Measurements from ENCODE around the gene SCGB1D4.

Gene SCGB1D4

DNA sequence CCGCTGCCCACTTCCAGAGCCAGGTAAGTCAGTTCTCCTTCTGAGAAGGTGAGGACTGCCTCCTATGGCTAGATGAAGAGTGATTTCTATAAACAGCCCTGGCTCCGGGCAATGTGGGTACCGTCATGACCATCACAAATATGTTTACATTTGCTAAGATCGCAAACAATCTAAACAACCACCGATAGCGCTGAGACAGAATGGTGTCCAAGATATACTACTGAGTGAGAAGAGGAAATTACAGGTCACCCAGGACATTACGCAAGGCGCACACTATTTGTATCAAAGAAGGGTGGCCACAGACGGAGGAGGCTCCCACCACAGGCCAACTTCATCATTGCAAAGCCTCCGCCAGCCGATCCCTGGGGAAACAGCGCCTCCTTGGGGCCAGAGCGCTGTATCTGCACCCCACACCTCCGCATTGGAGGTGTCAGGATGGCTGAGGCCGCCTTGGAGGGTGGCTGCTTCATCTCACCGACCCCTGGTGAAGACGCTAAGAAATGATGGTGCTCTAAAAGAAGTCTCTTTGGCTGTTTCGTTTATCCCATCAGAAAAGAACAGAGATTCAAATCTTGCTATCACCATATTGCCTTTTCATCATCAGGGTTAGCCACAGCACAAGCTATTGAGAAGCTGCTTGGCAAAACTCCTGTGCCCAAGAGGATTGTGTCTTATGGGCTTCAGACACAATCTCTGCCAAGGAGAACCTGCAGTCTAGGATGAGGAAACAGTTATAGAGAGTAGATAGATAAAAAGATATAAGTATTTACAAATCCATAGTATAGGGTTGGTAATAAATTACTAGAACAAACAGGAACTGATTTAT, 26.1 kb upstream of the SCGB1D4 start:
- no peaks in the 10 kb centered on the region for H3K4me1 Mint-ChIP-seq (ENCODE audit: low read depth)

DNA sequence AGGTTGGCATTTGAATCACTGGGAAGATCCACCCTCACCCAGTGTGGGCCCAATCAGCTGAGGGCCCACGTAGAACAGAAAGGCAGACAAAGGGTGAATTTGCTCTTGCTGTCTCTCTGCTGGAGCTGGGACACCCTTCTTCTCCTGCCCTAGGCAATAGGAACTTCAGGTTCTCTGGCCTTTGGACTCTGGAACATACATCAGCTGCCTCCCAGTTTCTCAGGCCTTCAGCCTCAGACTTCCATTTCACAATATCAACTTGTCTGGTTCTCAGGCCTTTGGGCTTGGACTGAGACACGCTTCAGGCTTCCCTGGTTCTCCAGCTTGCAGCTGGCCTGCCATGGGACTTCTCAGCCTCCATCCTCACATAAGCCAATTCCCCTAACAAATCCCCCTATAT, 23.6 kb upstream of the SCGB1D4 start:
- H3K27me3 Mint-ChIP-seq, result peaks cover under 1% of the 10 kb centered on the region
- H3K36me3 Mint-ChIP-seq (ENCODE audit: low read depth), result no peaks in the 10 kb centered on the region
- H3K4me1 Mint-ChIP-seq (ENCODE audit: low read depth), result no peaks in the 10 kb centered on the region
- no peak overlapping the region for H3K4me3 Mint-ChIP-seq
- H3K9me3 Mint-ChIP-seq, result no peaks in the 10 kb centered on the region
- no peak overlapping the region for H3K27ac Mint-ChIP-seq

More for the DNA sequence above, 26.1 kb upstream of the SCGB1D4 start:
- H3K4me3 Mint-ChIP-seq, result no peak overlapping the region
- no peaks in the 10 kb centered on the region for H3K9me3 Mint-ChIP-seq
- H3K36me3 Mint-ChIP-seq (ENCODE audit: low read depth), result no peaks in the 10 kb centered on the region
- H3K27ac Mint-ChIP-seq, result no peak overlapping the region
- peaks cover 6% of the 10 kb centered on the region for H3K27me3 Mint-ChIP-seq

DNA sequence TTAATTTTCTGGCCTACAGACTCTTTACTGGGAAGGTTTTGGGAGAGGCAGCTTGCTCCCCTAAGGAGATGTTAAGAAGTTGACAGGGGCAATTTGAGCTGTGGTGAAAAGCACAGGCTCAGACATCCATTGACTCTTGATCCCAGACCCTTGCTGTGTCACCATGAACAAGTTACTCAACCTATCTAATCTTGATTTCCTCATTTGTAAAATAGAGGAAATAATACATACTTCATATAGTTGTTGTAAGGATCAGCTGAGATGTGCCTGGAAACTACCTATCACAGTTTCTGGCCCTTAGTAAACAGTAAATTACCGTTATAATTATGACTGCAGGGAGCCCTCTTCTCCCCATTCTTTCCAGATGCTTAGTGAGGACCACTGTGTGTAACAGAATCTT, 16.6 kb upstream of the SCGB1D4 start:
- Mint-ChIP-seq H3K9me3 (no peaks in the 10 kb centered on the region), H3K27ac (no peak overlapping the region), H3K4me1 (ENCODE audit: low read depth) (peaks cover 13% of the 10 kb centered on the region), H3K36me3 (ENCODE audit: low read depth) (no peaks in the 10 kb centered on the region), H3K4me3 (no peak overlapping the region), H3K27me3 (peaks cover 25% of the 10 kb centered on the region)

DNA sequence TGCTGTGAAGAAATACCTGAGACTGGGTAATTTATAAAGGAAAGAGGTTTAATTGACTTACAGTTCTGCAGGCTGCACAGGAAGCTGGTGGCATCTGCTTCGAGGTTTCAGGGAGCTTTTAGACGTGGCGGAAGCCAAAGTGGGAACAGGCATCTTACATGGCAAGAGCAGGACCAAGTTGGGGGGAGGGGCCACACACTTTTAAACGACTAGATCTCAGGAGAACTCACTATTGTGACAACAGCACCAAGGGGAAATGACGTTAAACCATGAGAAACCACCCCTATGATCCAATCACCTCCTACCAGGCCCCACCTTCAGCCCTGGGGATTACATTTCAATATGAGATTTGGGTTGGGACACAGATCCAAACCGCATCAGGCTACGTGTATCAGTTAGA, 11.1 kb upstream of the SCGB1D4 start:
- H3K27me3 Mint-ChIP-seq, result peaks cover 45% of the 10 kb centered on the region

DNA sequence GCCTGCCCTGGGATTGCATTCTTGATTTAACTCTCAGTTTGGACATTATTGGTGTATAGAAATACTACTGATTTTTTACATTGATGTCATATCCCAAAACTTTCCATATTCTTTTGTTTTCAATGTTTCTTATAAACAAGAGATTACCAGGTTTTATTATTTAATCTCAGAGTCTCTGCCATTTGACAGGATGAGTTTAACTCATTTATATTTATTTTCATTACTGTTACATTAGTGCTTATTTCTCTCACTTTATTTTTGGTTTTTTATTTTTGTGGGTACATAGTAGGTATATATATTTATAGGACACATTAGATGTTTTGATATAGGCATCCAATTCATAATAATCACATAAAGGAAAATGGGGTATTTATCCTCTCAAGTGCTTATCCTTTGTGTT, 9.1 kb upstream of the SCGB1D4 start:
- Mint-ChIP-seq H3K4me3 (no peak overlapping the region), H3K27ac (no peak overlapping the region), H3K4me1 (ENCODE audit: low read depth) (peaks cover 13% of the 10 kb centered on the region), H3K27me3 (peaks cover 39% of the 10 kb centered on the region), H3K9me3 (no peaks in the 10 kb centered on the region), H3K36me3 (ENCODE audit: low read depth) (no peaks in the 10 kb centered on the region)

More for the DNA sequence above, 11.1 kb upstream of the SCGB1D4 start:
- Mint-ChIP-seq H3K27ac (no peak overlapping the region), H3K4me1 (ENCODE audit: low read depth) (peaks cover 13% of the 10 kb centered on the region), H3K36me3 (ENCODE audit: low read depth) (no peaks in the 10 kb centered on the region), H3K9me3 (no peaks in the 10 kb centered on the region), H3K4me3 (no peak overlapping the region)

DNA sequence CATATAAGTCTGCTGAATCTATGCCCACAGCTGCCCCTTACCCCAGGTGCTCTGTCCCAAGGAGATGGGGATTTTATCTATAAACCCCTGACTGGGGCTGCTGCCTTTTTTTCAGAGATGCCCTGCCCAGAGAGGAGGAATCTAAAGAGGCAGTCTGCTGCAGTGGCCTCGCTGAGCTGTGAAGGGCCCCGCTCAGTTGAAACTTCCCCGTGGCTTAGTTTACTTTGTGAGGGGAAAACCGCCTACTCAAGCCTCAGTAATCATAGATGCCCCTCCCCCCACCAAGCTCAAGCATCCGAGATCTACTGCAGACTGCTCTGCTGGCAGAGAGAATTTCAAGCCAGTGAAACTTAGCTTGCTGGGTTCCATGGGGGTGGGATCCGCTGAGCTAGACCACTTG, 7.4 kb upstream of the SCGB1D4 start:
- Mint-ChIP-seq H3K27me3 (peaks cover 36% of the 10 kb centered on the region), H3K4me3 (no peak overlapping the region), H3K27ac (no peak overlapping the region), H3K9me3 (no peaks in the 10 kb centered on the region), H3K4me1 (ENCODE audit: low read depth) (peaks cover 2% of the 10 kb centered on the region), H3K36me3 (ENCODE audit: low read depth) (no peaks in the 10 kb centered on the region)

DNA sequence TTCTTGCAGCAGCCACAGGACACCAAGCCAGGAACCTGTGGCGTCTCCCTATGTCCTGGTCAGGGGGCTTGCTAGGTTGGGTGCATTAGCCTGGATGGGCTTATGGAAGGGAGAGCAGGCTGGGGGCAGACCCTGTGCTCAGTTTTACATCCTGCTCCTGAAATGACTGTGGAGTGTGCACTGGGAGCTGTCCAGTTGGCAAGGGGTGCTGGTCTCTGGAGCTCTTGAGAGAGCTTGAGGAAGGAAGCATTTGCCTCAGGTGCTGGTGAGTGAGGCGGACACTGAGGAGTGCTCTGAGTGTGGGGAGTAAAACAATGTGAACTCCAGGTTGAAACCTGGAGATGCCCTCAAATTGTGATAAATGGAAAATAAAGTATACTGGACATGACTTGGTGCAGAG, 3.4 kb downstream of the SCGB1D4 start:
- Mint-ChIP-seq H3K36me3 (ENCODE audit: low read depth) (no peaks in the 10 kb centered on the region), H3K27ac (no peak overlapping the region), H3K9me3 (no peaks in the 10 kb centered on the region), H3K4me3 (no peak overlapping the region), H3K27me3 (peaks cover 14% of the 10 kb centered on the region), H3K4me1 (ENCODE audit: low read depth) (no peaks in the 10 kb centered on the region)

DNA sequence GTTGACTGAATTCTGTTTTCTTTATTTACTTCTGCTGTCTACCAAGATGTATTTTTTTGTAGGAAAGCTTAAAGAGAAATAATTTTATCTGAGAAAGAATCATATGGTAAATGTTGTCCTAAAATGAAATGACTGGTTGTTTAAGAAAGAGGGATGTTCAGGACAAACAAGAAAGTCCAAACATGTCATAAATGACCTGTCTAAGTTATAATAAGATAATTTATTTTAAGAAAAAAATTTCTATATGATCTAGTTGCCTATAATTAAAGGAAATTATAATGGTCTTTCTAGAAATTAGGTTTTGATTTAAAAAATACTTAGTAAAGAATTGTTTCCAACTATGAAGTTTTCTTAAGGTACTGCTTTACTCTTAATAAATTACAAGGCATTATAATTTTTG, 18.4 kb downstream of the SCGB1D4 start:
- no peaks in the 10 kb centered on the region for H3K36me3 Mint-ChIP-seq (ENCODE audit: low read depth)

DNA sequence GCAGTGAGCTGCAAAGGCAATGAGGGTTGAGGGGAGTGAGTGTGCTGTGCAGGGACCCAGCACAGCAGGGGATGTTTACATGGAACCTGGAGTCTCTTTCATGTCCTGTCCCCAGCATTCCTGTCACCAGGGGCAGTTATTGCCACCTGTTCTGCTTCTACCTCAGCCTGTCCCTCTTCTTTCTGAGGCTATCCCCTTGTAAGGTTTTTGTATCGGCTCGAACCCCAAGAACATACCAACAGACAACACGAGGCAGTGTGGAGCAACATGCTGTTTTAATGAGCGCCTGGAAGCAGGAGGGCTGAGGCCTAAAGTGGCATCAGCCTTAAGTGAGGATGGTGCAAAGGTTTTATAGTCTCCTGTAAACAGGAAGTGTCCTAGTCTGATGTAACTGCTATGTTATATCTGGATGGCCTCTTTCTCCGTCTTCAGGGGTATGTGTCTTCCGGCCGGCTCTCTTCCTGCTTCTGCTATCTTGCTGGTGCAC, 25.0 kb downstream of the SCGB1D4 start:
- H3K27ac Mint-ChIP-seq, result no peak overlapping the region
- no peak overlapping the region for H3K4me3 Mint-ChIP-seq
- no peaks in the 10 kb centered on the region for H3K36me3 Mint-ChIP-seq (ENCODE audit: low read depth)
- H3K9me3 Mint-ChIP-seq, result no peaks in the 10 kb centered on the region
- no peaks in the 10 kb centered on the region for H3K4me1 Mint-ChIP-seq (ENCODE audit: low read depth)
- peaks cover 5% of the 10 kb centered on the region for H3K27me3 Mint-ChIP-seq

More for the DNA sequence above, 18.4 kb downstream of the SCGB1D4 start:
- Mint-ChIP-seq H3K4me1 (ENCODE audit: low read depth) (no peaks in the 10 kb centered on the region), H3K9me3 (no peaks in the 10 kb centered on the region), H3K4me3 (no peak overlapping the region), H3K27ac (no peak overlapping the region), H3K27me3 (peaks cover 8% of the 10 kb centered on the region)

DNA sequence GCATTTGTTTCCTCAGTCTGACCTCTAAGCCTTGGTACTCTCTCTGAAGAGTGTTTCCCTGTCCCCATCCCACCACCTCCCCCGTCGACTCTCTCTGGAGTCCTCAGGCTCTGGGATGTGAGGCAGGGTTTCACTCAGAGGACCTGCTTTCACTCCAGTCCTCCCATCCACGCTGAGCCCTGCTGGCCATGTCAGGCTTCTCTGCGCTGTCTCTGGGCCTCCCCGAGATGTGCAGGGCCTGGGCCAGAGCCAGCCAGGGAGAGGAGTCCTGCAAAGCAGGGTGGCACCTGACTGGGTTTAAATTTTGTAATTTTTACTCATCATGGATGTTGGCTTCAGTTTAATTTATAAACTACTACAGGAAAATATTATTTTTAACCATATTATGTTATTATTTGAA, 25.6 kb downstream of the SCGB1D4 start:
- H3K4me1 Mint-ChIP-seq (ENCODE audit: low read depth), result no peaks in the 10 kb centered on the region
- no peak overlapping the region for H3K27ac Mint-ChIP-seq
- H3K9me3 Mint-ChIP-seq, result no peaks in the 10 kb centered on the region
- H3K36me3 Mint-ChIP-seq (ENCODE audit: low read depth), result no peaks in the 10 kb centered on the region
- H3K4me3 Mint-ChIP-seq, result no peak overlapping the region
- H3K27me3 Mint-ChIP-seq, result peaks cover 10% of the 10 kb centered on the region

DNA sequence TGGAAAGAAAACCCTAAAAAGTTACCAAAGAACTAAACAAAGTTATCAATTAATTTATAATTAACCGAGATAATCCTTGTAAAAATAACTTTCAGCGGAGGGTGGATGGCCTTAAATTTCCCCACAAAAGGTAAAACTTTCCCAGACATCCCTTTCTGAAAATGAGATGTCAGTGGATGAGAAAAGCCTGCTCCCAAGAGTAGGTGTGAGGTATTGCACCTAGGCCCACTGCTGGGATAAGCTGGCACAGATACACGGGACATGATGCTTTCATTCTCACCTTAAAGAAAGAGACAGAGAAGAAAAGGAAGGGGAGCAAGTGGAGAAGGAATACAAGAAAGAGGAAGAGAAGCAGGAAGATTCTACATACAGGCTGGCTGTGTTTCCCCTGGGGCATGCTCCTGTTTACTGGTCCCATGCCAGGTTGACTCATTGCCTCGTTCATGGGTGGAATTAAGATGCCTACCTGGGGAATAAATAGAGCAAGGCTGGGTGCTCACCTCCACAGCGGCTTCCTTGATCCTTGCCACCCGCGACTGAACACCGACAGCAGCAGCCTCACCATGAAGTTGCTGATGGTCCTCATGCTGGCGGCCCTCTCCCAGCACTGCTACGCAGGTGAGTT, 29.1 kb downstream of the SCGB1D4 start, which contains the start of gene SCGB2A2:
TSS of gene SCGB2A2 (plus strand) at position 505 of the 625 bp plus-strand sequence. CDS start at position 564, 59 bp downstream.
- Mint-ChIP-seq H3K4me3 (no peak within 1 kb of the TSS), H3K36me3 (ENCODE audit: low read depth) (no peaks in the 10 kb centered on the region), H3K27me3 (peaks cover 14% of the 10 kb centered on the region), H3K9me3 (no peaks in the 10 kb centered on the region), H3K4me1 (ENCODE audit: low read depth) (peaks cover 34% of the 10 kb centered on the region), H3K27ac (no peak within 1 kb of the TSS)

DNA sequence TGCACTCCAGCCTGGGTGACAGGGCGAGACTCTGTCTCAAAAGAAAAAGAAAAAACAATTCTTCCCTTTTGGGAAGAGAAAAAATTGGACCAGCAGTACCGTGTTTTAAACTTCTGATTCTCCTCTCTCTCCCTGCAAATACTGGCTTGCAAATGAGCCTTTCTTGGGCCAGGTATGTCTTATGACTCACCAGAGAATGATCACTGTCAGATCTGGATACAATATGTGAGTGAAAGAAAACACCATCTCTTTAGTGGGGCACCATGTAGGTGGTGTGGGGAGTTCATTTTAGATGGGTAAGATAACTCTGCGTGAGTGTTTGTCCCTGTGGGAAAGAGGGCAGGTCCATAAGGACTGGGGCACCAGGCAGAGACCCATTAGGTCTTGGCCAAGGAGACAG, 31.3 kb downstream of the SCGB1D4 start:
- peak overlapping the region; percentile 17 for H3K27ac Mint-ChIP-seq

DNA sequence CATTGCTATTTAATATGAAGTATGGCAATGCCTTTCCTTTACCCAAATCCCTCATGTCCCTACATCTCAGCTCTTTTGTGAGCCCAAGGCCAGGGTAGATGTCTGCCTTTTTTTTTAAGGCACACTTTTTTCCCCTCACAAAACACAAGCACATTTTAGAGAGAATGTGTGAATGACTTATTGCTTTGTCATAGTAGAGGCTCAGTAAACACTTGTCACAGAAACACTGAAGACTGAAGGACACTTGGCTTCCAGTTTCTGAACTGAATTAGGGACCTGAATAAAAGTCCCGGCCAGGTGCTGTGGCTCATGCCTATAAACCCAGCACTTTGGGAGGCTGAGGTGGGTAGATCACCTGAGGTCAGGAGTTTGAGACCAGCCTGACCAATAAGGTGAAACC, 31.8 kb downstream of the SCGB1D4 start:
- H3K27me3 Mint-ChIP-seq, result peaks cover 27% of the 10 kb centered on the region
- no peaks in the 10 kb centered on the region for H3K9me3 Mint-ChIP-seq
- H3K4me3 Mint-ChIP-seq, result no peak overlapping the region
- H3K36me3 Mint-ChIP-seq (ENCODE audit: low read depth), result no peaks in the 10 kb centered on the region
- H3K4me1 Mint-ChIP-seq (ENCODE audit: low read depth), result peaks cover 47% of the 10 kb centered on the region
- H3K27ac Mint-ChIP-seq, result peak overlapping the region; percentile 64

More for the DNA sequence above, 31.3 kb downstream of the SCGB1D4 start:
- no peaks in the 10 kb centered on the region for H3K36me3 Mint-ChIP-seq (ENCODE audit: low read depth)
- no peak overlapping the region for H3K4me3 Mint-ChIP-seq
- peaks cover 47% of the 10 kb centered on the region for H3K4me1 Mint-ChIP-seq (ENCODE audit: low read depth)
- no peaks in the 10 kb centered on the region for H3K9me3 Mint-ChIP-seq
- H3K27me3 Mint-ChIP-seq, result peaks cover 27% of the 10 kb centered on the region

DNA sequence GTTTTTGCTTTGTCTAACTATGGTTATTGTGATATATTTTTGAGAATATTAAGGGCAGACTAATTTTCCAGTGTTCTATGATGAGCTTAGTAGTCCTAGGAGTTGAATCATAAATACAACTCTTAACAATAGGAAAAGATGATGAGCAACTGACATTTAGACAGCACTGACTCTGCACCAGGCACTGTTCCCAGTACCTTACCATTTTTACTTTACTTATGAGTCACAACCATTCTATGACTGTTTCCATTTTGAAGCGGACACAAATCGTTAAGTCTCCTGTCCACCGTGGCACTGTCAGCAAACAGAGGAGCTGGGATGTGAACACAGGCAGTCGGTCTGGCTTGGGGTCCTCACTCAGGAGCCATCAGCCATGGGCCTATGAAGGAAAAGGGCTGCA, 32.3 kb downstream of the SCGB1D4 start:
- H3K4me1 Mint-ChIP-seq (ENCODE audit: low read depth), result peaks cover 47% of the 10 kb centered on the region
- H3K27ac Mint-ChIP-seq, result peak overlapping the region; percentile 67
- no peak overlapping the region for H3K4me3 Mint-ChIP-seq
- no peaks in the 10 kb centered on the region for H3K36me3 Mint-ChIP-seq (ENCODE audit: low read depth)
- no peaks in the 10 kb centered on the region for H3K9me3 Mint-ChIP-seq
- peaks cover 31% of the 10 kb centered on the region for H3K27me3 Mint-ChIP-seq

DNA sequence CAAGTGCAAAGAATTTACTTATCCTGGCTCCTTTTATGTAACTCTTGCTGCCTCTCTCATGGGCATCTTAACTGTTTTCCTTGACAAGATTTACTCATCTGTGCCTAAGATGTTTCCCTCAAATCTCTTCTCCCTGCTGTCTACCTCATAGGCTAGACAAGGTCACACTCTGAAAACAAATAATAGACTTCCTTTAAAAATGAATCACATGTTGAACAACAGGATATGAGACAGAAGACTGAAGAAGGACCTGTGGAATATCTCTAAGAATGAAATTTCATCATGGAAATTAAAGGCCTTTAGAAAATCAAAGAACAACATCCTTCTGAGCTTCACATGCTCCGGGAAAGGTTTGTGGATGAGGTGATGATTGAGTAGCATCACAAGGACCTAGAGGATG, 34.9 kb downstream of the SCGB1D4 start:
- peak overlapping the region; percentile 63 for H3K27ac Mint-ChIP-seq
- H3K27me3 Mint-ChIP-seq, result peaks cover 28% of the 10 kb centered on the region
- H3K4me3 Mint-ChIP-seq, result no peak overlapping the region
- peaks cover 47% of the 10 kb centered on the region for H3K4me1 Mint-ChIP-seq (ENCODE audit: low read depth)
- no peaks in the 10 kb centered on the region for H3K9me3 Mint-ChIP-seq
- H3K36me3 Mint-ChIP-seq (ENCODE audit: low read depth), result no peaks in the 10 kb centered on the region

Data from stimulated activated naive CD8-positive, alpha-beta T cell treated with anti-CD3 and anti-CD28 coated beads, Interleukin-15, Interleukin-2, amounts not matched to agents 100 ng/mL and 50 ng/mL, for 24 hours (primary cell).